ENCODE measurements around the gene ENTREP1. TPM values are rescaled to one million over a fixed set of nuclear protein-coding genes. Genes with fewer than 3 reads are reported as not detected.
A peak's percentile ranks its signal among the peaks of the same experiment; 100 is the strongest.

The ENTREP1 gene
- total RNA-seq, 2 donors from 2014 or later: 6.9 to 10.9 TPM

DNA sequence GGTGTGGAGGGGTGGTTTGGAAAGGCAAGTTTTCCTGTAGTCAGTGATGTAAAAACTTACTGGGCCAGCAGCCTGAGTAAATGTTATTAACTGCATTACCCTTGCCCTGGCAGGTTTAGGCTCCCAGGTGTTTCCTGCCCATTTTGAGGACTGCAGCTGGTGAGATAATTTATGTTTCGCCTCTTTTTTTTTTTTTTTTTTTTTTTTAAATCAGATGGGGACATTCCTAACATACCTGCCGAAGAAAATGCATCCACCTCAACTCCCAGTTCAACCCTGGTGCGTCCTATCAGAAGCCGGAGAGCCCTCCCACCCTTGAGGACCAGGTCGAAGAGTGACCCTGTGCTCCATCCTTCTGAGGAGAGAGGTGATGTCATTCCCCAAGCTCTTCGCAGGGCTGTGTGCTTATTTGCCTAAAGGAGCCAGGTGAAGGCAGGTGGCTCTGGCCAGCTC is 60.6 kb downstream of the ENTREP1 start:
- 15 to 32% methylated on average over 6 of the region's 6 CpGs for WGBS, 2 donors
- no peaks in the 10 kb centered on the region for H3K36me3 ChIP-seq (replicated peaks in 1 of 2; ENCODE audit: insufficient read depth in 1 of 2, low read depth in 2 of 2)
- TF ChIP-seq, protein P1, sequence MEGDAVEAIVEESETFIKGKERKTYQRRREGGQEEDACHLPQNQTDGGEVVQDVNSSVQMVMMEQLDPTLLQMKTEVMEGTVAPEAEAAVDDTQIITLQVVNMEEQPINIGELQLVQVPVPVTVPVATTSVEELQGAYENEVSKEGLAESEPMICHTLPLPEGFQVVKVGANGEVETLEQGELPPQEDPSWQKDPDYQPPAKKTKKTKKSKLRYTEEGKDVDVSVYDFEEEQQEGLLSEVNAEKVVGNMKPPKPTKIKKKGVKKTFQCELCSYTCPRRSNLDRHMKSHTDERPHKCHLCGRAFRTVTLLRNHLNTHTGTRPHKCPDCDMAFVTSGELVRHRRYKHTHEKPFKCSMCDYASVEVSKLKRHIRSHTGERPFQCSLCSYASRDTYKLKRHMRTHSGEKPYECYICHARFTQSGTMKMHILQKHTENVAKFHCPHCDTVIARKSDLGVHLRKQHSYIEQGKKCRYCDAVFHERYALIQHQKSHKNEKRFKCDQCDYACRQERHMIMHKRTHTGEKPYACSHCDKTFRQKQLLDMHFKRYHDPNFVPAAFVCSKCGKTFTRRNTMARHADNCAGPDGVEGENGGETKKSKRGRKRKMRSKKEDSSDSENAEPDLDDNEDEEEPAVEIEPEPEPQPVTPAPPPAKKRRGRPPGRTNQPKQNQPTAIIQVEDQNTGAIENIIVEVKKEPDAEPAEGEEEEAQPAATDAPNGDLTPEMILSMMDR (IDR thresholded peaks at IDR 0.05): no peak
- no peak for TF ChIP-seq POLR2A (IDR thresholded peaks at IDR 0.05)
- intact Hi-C loops (cut with DNase I): no loop called here
- no peaks in the 10 kb centered on the region for H3K27me3 ChIP-seq
- H3K9me3 ChIP-seq: no peaks in the 10 kb centered on the region
- H3K4me3 ChIP-seq: no peak overlapping the region
- peak; percentile 83 for ATAC-seq
- H3K27ac ChIP-seq: peak overlapping the region in 2 of 4 donors; percentile 23 to 38
- peak in 3 of 4 donors; percentile 41 to 73 (median 60) for DNase-seq
- peaks cover 36% of the 10 kb centered on the region for H3K4me1 ChIP-seq

DNA sequence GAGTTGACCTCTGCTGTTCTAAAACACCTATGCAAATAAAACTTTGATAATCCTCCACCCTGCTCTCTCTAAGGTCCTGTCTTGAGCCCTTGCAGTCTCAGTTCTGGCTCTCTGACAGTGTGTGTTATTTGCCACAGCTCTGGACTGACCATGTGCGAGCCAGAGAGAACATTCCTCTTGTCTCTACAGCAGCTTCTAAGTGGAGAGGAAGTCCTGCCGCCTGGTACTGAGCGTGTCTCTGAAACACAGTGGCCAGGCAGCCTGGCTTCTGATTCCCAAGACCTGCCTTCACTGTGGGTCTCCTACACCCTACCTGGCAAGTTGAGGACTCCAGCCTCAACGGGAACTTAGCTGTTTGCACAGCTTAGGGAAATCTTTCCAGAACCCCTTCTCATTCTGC is 61.6 kb downstream of the ENTREP1 start:
- no peaks in the 10 kb centered on the region for H3K27me3 ChIP-seq
- H3K4me1 ChIP-seq: peaks cover 38% of the 10 kb centered on the region
- DNase-seq (no peak), ATAC-seq (no peak)
- H3K36me3 ChIP-seq (replicated peaks in 1 of 2; ENCODE audit: insufficient read depth in 1 of 2, low read depth in 2 of 2): no peaks in the 10 kb centered on the region
- 60 to 68% methylated on average over 3 to 4 of the region's 4 CpGs for WGBS, 2 donors
- H3K9me3 ChIP-seq: no peaks in the 10 kb centered on the region
- intact Hi-C loops (cut with DNase I): no loop called here
- no peak overlapping the region for H3K27ac ChIP-seq
- H3K4me3 ChIP-seq: no peak overlapping the region
- TF ChIP-seq, protein P1 (IDR thresholded peaks at IDR 0.05): no peak

DNA sequence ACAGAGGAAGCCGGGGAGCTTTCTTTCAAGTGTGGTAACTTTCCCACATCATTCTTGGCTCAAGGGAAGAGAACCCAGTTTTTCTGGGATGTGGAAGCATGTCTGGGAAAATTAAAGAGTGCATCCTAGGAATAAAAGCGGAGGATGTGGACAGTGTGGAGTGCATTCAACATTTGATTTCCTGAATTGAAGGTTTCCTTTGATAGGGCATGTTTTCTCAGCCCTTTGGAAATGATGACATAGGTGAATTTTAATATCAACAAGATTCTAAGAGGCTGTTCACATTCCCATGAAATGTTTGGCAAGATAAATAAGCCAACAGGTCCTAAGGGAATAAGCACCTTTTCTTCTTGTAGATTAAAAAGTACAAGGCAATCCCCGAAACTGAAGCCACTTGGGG is 63.6 kb downstream of the ENTREP1 start:
- Histone ChIP-seq H3K4me3 (no peak overlapping the region), H3K27ac (peak overlapping the region in 2 of 4 donors; percentile 22 to 45), H3K27me3 (no peaks in the 10 kb centered on the region), H3K9me3 (no peaks in the 10 kb centered on the region), H3K4me1 (peaks cover 48% of the 10 kb centered on the region), H3K36me3 (replicated peaks in 1 of 2; ENCODE audit: insufficient read depth in 1 of 2, low read depth in 2 of 2) (no peaks in the 10 kb centered on the region)
- peak; percentile 49 for ATAC-seq
- DNase-seq: no peak
- intact Hi-C loops (cut with DNase I): no loop called here
- 29 to 38% methylated on average over 3 of the region's 3 CpGs for WGBS, 2 donors
- TF ChIP-seq, protein P1 (IDR thresholded peaks at IDR 0.05): no peak
- TF ChIP-seq POLR2A (IDR thresholded peaks at IDR 0.05): no peak

DNA sequence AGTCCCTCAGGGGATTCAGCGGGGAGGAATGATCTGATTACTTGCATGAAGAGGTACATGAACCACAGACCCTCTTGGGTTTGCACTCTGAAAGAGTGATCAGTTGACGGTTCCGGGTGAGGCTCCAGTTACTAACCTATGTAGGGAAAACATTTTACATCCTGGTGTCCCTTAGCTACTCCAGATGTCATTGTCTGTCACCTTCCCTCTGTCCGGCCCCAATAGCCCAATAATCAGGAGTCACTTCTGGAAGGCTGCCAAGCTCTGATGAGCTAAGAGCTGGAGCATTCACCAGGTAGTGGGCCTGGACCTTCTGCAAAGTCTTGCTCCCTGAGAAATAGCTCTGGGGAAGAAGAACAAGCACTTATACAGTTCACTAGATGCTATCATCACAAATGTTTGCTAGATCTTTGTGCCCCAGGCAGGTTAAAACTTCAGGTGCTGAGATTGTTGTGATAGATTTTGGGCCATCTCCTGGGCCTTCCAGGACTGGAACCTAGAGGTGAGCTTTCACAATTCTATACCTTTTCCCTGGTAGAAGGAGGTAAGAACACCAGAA is 64.5 kb downstream of the ENTREP1 start:
- Histone ChIP-seq H3K9me3 (no peaks in the 10 kb centered on the region), H3K36me3 (replicated peaks in 1 of 2; ENCODE audit: insufficient read depth in 1 of 2, low read depth in 2 of 2) (no peaks in the 10 kb centered on the region), H3K4me1 (peaks cover 48% of the 10 kb centered on the region), H3K27me3 (no peaks in the 10 kb centered on the region), H3K27ac (no peak overlapping the region), H3K4me3 (no peak overlapping the region)
- TF ChIP-seq POLR2A (IDR thresholded peaks at IDR 0.05): no peak
- TF ChIP-seq, protein P1 (IDR thresholded peaks at IDR 0.05): no peak
- intact Hi-C loops (cut with DNase I): no loop called here
- peak in 1 of 4 donors; percentile 32 for DNase-seq
- no peak for ATAC-seq
- 74 to 82% methylated on average over 4 of the region's 4 CpGs for WGBS, 2 donors

DNA sequence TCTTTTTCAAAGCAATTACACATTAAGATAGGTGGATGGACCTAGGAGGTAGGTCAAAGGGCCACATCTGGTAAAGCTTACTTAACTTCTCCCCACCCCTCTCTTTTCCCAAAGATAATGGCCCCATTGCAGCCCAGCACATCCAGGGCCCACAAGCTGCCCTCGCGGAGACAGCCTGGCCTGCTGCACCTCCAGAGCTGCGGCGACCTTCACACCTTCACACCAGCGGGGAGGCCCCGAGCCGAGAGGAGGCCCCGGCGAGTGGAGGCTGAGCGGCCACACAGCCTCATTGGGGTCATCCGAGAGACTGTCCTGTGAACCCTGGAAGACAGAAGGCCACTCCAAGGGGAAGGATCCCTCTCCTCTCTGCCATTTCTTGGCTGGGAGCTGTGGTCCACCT is 66.5 kb downstream of the ENTREP1 start:
- no peaks in the 10 kb centered on the region for H3K27me3 ChIP-seq
- 95 to 98% methylated on average over 3 to 11 of the region's 11 CpGs for WGBS, 2 donors
- no peak for ATAC-seq
- H3K4me3 ChIP-seq: no peak overlapping the region
- H3K9me3 ChIP-seq: no peaks in the 10 kb centered on the region
- peaks cover 38% of the 10 kb centered on the region for H3K4me1 ChIP-seq
- intact Hi-C loops (cut with DNase I): no loop called here
- DNase-seq: no peak
- no peak for TF ChIP-seq POLR2A (IDR thresholded peaks at IDR 0.05)
- TF ChIP-seq, protein P1 (IDR thresholded peaks at IDR 0.05): no peak
- no peaks in the 10 kb centered on the region for H3K36me3 ChIP-seq (replicated peaks in 1 of 2; ENCODE audit: insufficient read depth in 1 of 2, low read depth in 2 of 2)
- H3K27ac ChIP-seq: no peak overlapping the region

Data from body of pancreas (tissue), 4 donors.